Measurements from ENCODE around the gene ERRFI1.

DNA sequence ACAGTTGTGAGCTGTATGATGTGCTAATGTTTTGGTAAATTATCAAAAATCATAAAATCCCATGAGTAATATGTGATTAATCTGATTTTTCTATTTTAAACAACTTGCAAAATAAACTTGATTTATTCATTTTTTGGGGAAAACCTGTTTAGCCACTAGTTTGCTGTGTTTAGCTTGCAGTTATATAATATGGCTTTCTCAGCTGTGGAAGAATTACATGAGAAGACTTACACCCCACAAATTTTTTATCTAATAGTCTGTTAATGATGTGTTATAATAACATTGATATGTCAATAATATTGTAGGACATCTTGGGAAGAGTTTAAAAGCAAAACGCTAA lies 2.4 kb upstream of the ERRFI1 start:
- TF ChIP-seq, protein P1, sequence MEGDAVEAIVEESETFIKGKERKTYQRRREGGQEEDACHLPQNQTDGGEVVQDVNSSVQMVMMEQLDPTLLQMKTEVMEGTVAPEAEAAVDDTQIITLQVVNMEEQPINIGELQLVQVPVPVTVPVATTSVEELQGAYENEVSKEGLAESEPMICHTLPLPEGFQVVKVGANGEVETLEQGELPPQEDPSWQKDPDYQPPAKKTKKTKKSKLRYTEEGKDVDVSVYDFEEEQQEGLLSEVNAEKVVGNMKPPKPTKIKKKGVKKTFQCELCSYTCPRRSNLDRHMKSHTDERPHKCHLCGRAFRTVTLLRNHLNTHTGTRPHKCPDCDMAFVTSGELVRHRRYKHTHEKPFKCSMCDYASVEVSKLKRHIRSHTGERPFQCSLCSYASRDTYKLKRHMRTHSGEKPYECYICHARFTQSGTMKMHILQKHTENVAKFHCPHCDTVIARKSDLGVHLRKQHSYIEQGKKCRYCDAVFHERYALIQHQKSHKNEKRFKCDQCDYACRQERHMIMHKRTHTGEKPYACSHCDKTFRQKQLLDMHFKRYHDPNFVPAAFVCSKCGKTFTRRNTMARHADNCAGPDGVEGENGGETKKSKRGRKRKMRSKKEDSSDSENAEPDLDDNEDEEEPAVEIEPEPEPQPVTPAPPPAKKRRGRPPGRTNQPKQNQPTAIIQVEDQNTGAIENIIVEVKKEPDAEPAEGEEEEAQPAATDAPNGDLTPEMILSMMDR (conservative IDR thresholded peaks at IDR 0.05; ENCODE audit: low read length) = no peak
- TF ChIP-seq EZH2phosphoT487 (IDR thresholded peaks at IDR 0.05; ENCODE audit: borderline replicate concordance, low read depth, low read length) = no peak
